AG04450 (cell line): ENCODE data around the gene ELAVL3. TPM values are rescaled to one million over a fixed set of nuclear protein-coding genes. Genes with fewer than 3 reads are reported as not detected.
"Not testable (repeated sequence)": the region's sequence is repeated elsewhere in the genome, so short reads cannot be mapped to it uniquely, and the experiment has no call there.

ENCODE experiments used
- CTCF ChIA-PET: fragments of 300-600, 350-600 bp; formaldehyde crosslinking; extraction: SDS; loops from one replicate; lab custom pipeline; 2022; ENCODE audit warnings: antibody characterized with exemption, inconsistent platforms; lab: Charles Lee
- POLR2A ChIA-PET: fragments of 350-600 bp; formaldehyde crosslinking; extraction: SDS; loops from one replicate; lab custom pipeline; 2021; ENCODE audit warnings: antibody characterized with exemption, inconsistent platforms; lab: Yijun Ruan, JAX
- DNase-seq: peaks from one replicate; pipeline ENCODE4 v3.0.0-alpha.2; 2011; ENCODE audit warnings: low read depth, low spot score
- H3K27ac ChIP-seq: one replicate; pipeline ENCODE4 v1.5.1; 2012; ENCODE audit warnings: low read depth, low read length, control low read depth
- H3K27me3 ChIP-seq: one replicate; pipeline ENCODE4 v1.6.0; 2012; ENCODE audit warnings: low read length; ENCODE audit not compliant: control insufficient read depth, insufficient read depth
- H3K4me3 ChIP-seq: 2 replicates; pipeline ENCODE4 v1.5.1; 2011; ENCODE audit warnings: mild to moderate bottlenecking, low read depth, low read length, control low read depth
- H3K9me3 ChIP-seq: 2 replicates; pipeline ENCODE4 v1.5.1; 2012; ENCODE audit warnings: low read length; ENCODE audit not compliant: control insufficient read depth, insufficient read depth
- polyA plus RNA-seq: library from polyadenylated mRNA; depleted of rRNA; stranded (reverse); fragments of >200 nt; gene quantifications from 2 replicates; pipeline ENCODE4 v1.2.3, GENCODE V29; 2011
- TF ChIP-seq, protein P1 (sequence below): IDR thresholded peaks from 2 replicates; pipeline ENCODE4 v1.5.1; 2011; ENCODE audit warnings: low read depth, low read length, control low read depth, inconsistent platforms

Gene ELAVL3
- polyA plus RNA-seq, 1 experiment: not detected

DNA sequence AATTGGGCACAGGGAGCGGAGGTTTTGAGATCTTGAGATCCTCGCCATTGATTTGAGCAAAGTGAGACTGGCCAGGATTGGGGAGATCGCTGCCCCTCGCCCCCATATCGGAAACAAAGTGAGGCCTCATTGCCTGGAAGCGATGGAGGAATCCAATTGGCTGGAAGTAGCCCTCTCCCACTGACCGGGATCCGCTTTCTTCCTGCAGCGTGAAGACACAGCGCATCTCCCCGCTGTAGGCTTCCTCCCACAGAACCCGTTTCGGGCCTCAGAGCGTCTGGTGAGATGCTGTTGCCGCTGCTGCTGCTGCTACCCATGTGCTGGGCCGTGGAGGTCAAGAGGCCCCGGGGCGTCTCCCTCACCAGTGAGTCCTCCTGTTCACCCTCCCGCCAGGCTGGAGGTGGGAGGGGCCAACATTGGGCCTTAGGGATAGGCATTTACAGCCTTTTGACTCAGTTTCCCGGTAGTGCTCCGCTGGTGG lies 45.0 kb downstream of the ELAVL3 start:
- DNase-seq: peak; percentile 7
- H3K27me3 ChIP-seq: no peaks in the 10 kb centered on the region
- ChIA-PET CTCF (interaction anchor here (0.5 to 1.6 kb wide), 25 partner anchors 8 to 196 kb away, joined by 3 to 11 read pairs (median 4); no protein-coding TSS in a partner anchor), POLR2A (interaction anchor here (0.8 to 1.4 kb wide), 3 partner anchors 35 to 59 kb away, joined by 3 read pairs; no protein-coding TSS in a partner anchor)
- no peaks in the 10 kb centered on the region for H3K9me3 ChIP-seq
- H3K27ac ChIP-seq: peak overlapping the region; percentile 52
- TF ChIP-seq, protein P1, sequence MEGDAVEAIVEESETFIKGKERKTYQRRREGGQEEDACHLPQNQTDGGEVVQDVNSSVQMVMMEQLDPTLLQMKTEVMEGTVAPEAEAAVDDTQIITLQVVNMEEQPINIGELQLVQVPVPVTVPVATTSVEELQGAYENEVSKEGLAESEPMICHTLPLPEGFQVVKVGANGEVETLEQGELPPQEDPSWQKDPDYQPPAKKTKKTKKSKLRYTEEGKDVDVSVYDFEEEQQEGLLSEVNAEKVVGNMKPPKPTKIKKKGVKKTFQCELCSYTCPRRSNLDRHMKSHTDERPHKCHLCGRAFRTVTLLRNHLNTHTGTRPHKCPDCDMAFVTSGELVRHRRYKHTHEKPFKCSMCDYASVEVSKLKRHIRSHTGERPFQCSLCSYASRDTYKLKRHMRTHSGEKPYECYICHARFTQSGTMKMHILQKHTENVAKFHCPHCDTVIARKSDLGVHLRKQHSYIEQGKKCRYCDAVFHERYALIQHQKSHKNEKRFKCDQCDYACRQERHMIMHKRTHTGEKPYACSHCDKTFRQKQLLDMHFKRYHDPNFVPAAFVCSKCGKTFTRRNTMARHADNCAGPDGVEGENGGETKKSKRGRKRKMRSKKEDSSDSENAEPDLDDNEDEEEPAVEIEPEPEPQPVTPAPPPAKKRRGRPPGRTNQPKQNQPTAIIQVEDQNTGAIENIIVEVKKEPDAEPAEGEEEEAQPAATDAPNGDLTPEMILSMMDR: no peak
- peak overlapping the region; percentile 99 for H3K4me3 ChIP-seq

DNA sequence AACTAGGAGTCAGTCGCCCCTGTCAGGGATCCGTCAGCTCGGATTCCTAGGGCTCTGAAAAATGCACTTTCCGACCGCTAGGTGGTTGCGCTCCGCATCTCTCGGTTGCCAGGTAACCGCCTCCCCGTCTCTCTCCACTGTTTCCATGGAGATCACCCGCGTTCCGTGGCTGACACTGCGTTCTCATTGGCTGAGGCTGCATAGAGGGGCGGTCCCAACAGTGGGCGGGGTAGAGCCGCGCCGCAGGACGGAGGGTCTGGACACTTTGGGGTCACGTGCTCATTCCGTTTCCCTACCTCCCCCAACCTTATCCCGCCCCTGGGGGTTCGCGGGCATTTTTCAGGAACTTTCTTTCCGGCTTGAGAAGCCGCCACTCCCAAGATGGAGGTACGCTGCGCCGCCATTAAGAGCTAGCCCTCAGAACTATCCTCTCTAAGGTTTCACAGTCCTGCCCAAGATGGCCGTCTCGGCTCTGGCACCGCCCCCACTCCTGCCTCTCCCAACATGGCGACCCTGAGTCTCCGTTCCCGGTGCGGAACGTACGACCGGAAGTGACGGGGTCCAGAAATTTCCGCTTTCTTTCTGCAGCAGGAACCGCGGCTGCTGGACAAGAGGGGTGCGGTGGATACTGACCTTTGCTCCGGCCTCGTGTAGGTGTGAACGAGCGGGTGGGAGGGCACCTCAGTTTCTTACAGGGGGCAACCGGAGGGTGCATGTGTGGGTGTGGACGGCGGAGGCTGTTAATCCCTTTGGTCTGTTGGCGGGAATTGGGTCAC lies 45.6 kb downstream of the ELAVL3 start, which contains the start of the genes ODAD3 and PRKCSH:
Gene ODAD3 (minus strand): TSS at position 65 of the 776 bp plus-strand sequence. CDS start 105 bp downstream, outside the sequence.
Gene PRKCSH (plus strand): TSS at position 579 of the 776 bp plus-strand sequence. CDS start 483 bp downstream, outside the sequence.
- Histone ChIP-seq H3K27me3 (no peaks in the 10 kb centered on the region), H3K27ac (peak within 1 kb of the TSS; percentile 61), H3K9me3 (no peaks in the 10 kb centered on the region), H3K4me3 (peak within 1 kb of the TSS; percentile 99)
- TF ChIP-seq, protein P1: peak; percentile 91
- peak; percentile 99 for DNase-seq
- ChIA-PET POLR2A (interaction anchor here (0.8 to 1.4 kb wide), 3 partner anchors 34 to 58 kb away, joined by 3 read pairs; no protein-coding TSS in a partner anchor), CTCF (interaction anchor here (0.5 to 1.6 kb wide), 29 partner anchors 8 to 195 kb away, joined by 3 to 11 read pairs (median 4); no protein-coding TSS in a partner anchor)

DNA sequence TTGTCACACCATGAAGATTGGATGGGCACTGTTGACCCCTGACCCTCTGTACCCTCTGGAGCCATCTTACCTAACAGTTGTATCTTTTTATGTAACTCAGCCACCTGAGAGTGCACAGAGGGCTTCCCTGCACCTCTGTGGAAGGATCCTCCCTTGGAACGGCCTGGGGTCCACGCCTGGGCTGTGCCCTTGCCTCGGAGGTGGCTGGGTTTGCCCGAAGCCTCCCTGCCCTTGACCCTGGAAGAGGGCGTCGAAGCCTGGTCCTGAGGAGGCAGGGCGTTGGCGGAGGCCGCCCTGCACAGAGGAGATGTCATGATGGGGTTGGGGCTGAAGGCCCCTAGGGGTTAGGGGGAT lies 46.2 kb downstream of the ELAVL3 start:
- Histone ChIP-seq H3K9me3 (no peaks in the 10 kb centered on the region), H3K4me3 (peak overlapping the region; percentile 60), H3K27me3 (no peaks in the 10 kb centered on the region), H3K27ac (peak overlapping the region; percentile 61)
- DNase-seq: no peak
- CTCF ChIA-PET: interaction anchor here (0.6 to 1.6 kb wide), 16 partner anchors 9 to 185 kb away, joined by 3 to 11 read pairs (median 4); no protein-coding TSS in a partner anchor
- TF ChIP-seq, protein P1: no peak
- POLR2A ChIA-PET: interaction anchor here (1.4 kb wide), 1 partner anchor 53 kb away, joined by 3 read pairs; no protein-coding TSS in a partner anchor

DNA sequence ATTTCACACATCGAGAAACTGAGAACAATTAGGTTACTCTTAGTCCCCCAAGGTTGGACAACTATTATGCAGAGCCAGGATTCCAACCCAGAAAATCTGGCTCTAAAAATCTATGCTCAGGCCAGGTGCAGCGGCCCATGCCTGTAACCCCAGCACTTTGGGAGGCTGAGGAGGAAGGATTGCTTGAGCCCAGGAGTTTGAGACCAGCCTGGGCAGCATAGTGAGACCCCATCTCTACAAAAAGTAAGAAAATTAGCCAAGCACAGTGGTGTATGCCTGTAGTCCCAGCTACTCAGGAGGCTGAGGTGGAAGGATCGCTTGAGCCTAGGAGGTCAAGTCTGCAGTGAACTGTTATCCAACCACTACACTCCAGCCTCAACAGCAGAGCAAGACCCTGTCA lies 47.3 kb downstream of the ELAVL3 start:
- H3K9me3 ChIP-seq, H3K27ac ChIP-seq, H3K27me3 ChIP-seq, DNase-seq, H3K4me3 ChIP-seq, POLR2A ChIA-PET: not testable (repeated sequence)
- CTCF ChIA-PET: interaction anchor here (0.6 to 0.7 kb wide), 2 partner anchors 60 to 148 kb away, joined by 3 to 4 read pairs; no protein-coding TSS in a partner anchor

DNA sequence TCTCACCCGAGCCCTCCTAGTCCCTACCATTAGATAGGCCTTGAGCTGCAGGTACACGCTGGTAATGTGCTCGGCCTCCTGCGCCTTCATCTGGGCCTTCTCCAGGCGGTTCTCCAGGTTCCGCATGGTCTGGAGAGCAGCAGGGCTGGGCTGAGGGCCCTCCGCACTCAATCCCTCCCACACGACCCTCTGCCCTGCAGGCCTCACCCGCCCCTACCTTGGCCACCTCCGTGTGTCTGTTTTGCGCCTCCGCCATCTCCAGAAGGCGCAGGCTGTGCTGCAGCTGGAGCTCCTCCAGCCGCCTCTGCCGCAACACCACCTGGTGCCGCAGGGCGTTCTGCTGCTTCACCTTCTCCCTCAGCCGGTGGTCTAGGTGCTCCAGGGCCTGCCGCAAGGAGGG lies 54.2 kb downstream of the ELAVL3 start:
- Histone ChIP-seq H3K4me3 (no peak overlapping the region), H3K27ac (no peak overlapping the region), H3K27me3 (peaks cover 26% of the 10 kb centered on the region), H3K9me3 (peaks cover 19% of the 10 kb centered on the region; the same call in 1 of the 2 replicates)
- ChIA-PET CTCF (interaction anchor here (0.9 kb wide), 1 partner anchor 9 kb away, joined by 3 read pairs; the partner anchor contains the start of gene PRKCSH), POLR2A (no interaction called here)
- TF ChIP-seq, protein P1: no peak
- no peak for DNase-seq
